Tibial nerve (tissue), 4 donors: ENCODE data around the gene ALG11.

Experiments
- EP300 ChIP-seq, 2 donors: sonication (generic); formaldehyde crosslinking; IDR thresholded peaks; one replicate each; pipeline ENCODE4 v1.6.1; 2017; ENCODE audit warnings: antibody characterized with exemption in 2 of 2, mild to moderate bottlenecking in 1 of 2
- POLR2A ChIP-seq, 2 donors: fragments of 450-650 bp; IDR thresholded peaks; one replicate each; pipeline ENCODE4 v1.6.1; 2017; ENCODE audit warnings: antibody characterized with exemption in 2 of 2, mild to moderate bottlenecking in 2 of 2, moderate library complexity in 2 of 2
- TF ChIP-seq, protein P1 (sequence below), 5 experiments: fragments of 200-600 bp in 3 of 5; fragments of 450-650 bp in 2 of 5; sonication (generic) in 3 of 5; IDR thresholded peaks; one replicate each; pipeline ENCODE4 v1.5.1; 2016 to 2019; ENCODE audit warnings: antibody characterized with exemption in 5 of 5, mild to moderate bottlenecking in 3 of 5, moderate library complexity in 2 of 5

DNA sequence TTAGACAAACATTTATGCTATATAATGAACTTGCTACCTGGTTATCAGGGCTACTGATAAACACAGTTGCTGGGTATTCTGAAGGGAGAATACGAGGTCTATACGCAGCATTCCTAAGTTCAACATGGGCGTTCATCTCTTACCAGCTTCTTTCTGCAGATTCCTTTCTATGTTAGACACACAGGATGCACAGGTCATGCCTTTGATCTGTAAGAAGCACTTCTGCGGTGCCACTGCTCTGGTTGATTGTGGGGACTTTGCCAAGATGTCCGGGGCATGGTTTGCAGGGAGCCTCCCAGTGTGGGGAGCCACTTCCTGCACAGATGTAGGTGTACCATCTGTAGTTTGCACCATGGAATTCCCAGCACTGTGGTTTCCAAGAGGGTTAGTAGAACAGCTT lies 41.8 kb upstream of the ALG11 start:
- TF ChIP-seq POLR2A (IDR thresholded peaks at IDR 0.05) (no peak), EP300 (IDR thresholded peaks at IDR 0.05) (no peak)
- TF ChIP-seq, protein P1, sequence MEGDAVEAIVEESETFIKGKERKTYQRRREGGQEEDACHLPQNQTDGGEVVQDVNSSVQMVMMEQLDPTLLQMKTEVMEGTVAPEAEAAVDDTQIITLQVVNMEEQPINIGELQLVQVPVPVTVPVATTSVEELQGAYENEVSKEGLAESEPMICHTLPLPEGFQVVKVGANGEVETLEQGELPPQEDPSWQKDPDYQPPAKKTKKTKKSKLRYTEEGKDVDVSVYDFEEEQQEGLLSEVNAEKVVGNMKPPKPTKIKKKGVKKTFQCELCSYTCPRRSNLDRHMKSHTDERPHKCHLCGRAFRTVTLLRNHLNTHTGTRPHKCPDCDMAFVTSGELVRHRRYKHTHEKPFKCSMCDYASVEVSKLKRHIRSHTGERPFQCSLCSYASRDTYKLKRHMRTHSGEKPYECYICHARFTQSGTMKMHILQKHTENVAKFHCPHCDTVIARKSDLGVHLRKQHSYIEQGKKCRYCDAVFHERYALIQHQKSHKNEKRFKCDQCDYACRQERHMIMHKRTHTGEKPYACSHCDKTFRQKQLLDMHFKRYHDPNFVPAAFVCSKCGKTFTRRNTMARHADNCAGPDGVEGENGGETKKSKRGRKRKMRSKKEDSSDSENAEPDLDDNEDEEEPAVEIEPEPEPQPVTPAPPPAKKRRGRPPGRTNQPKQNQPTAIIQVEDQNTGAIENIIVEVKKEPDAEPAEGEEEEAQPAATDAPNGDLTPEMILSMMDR (IDR thresholded peaks at IDR 0.05): no peak
